NCI-H1694 treated with DMSO at 0.1 percent for 48 hours (cell line): ENCODE measurements around the gene C12orf43.

ENCODE experiments used
- DNase-seq: peaks from one replicate; lab custom pipeline; 2025; lab: John Stamatoyannopoulos, UW

The C12orf43 gene

DNA sequence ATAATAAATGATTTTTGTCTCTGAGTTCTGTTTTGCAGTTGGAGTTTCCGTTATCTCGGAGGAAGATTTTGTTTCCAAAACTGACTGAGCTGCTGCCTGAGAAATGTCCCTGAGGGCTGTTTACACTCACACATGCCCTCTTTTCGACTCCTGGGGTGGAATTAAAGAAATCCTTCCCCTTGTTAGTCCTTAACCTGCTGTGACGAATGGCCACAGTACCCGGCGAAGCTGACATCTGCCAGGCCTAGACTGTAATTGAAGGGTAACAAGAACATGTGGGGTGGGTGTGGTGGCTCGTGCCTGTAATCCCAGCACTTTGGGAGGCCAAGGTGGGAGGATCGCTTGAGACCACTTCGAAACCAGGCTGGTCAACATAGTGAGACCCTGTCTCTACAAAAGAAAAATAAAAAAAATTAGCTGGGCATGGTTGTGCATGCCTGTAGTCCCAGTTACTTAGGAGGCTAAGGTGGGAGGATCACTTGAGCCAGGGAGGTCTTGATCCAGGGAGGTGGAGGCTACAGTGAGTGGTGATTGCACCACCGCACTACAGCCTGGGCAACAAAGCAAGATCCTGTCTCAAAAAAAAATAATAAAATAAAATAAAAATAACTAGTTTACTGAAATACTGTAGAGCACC, 14.4 kb upstream of the C12orf43 start:
- no peak for DNase-seq

GRCh38 chr12:121026274-121027045, 10.2 kb upstream of the C12orf43 start:
- no peak for DNase-seq

DNA sequence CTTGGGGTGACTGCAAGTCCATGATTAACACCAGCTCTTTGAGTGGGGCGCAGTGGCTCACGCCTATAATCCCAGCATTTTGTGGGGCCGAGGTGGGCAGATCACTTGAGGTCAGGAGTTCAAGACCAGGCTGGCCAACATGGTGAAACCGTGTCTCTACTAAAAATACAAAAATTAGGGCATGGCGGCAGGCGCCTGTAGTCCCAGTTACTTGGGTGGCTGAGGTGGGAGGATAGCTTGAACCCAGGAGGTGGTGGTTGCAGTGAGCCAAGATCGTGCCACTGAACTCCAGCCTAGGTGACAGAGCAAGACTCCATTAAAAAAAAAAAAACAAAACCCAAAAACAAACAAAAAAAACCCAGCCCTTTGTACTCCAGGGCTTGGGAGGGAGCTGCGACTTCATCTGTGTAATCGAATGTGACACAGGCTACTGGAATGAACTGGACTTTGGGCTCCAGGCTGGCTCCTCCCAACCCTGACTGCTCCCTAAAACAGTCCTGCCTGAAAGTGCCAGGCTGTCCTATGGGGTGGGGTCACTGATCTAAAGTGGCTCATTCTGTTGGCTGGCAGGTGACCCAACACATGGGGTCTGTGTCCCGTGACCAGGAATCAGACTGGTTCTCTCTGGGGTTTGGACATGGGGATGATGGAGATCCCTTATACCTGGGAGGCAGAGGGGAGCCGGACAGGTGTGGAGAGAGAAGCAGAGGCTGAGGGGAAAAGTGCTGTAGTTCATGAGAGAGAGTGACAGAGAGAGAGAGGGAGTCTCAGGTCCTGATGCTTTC, 9.3 kb upstream of the C12orf43 start:
- DNase-seq, result no peak

GRCh38 chr12:121023799-121024198, 7.5 kb upstream of the C12orf43 start:
- no peak for DNase-seq

DNA sequence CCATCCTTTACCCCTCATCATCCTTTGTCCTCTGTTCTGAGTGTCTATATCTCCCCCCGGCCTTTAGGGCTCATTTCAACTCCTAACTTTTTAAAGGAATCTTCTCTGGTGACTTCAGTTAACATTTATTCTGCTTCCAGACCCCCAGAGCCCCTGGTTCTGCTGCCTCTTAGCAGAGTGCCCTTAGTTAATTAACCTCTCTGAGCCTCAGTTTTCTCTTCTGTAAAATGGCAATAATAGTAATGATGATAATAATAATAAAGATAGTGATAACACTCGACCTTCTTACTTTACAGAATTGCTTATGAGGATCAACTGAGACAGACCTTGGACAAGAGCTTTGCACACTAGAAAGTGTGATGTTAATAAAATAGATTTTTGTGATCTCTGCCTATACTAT, 6.4 kb upstream of the C12orf43 start:
- DNase-seq, result no peak

DNA sequence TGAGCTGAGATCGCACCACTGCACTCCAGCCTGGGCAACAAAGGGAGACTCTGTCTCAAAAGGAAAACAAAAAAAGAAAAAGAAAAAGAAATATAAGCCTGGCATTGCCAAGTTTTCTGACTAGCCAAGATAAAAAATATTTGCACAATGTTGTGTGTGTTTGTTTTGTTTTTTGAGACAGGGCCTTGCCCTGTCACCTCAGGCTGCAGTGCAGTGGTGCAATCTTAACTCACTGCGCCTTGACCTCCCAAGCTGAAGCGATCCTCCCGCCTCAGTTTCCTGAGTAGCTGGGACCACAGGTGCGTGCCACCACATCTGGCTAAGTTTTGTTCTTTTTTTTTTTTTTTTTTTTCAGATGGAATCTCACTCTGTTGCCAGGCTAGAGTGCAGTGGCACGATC, 5.5 kb upstream of the C12orf43 start:
- no peak for DNase-seq

DNA sequence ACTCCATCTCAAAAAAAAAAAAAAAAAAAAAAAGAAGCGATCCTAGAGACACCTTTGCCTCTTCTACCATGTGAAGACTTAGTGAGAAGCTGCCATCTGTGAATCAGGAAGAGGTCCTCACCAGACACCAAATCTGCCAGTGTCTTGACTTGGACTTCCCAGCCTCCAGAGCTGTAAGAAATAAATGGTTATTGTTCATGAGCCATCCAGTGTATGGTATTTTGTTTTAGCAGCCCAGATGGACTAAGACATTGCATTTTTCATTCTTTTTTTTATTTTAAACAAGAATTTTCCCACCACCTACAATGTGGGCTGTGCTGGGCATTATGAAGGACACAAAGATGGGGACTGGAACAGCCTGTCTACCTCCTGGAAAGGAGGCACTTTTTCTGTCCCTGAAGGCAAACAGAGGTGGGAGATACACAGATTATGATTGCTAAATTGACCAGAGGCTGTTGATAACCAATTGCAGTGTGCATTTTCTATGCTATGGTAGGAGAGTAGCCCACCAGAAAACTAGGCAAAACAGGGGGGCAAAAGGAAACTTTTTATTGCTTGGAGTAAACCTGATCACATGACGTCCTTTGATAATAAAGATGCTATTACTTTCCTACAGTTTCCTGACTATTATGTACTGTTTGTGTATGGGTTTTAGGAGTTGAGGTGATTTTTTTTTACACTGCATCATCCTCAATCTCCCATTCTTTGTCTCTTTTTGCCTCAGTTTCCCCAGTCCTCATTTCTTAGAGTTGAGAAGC, 2.8 kb upstream of the C12orf43 start:
- no peak for DNase-seq

GRCh38 chr12:121017966-121018491, 1.7 kb upstream of the C12orf43 start:
- DNase-seq, result no peak

- no peak for DNase-seq
These were observed 2.6 kb downstream of the C12orf43 start for GRCh38 chr12:121013715-121014114.

GRCh38 chr12:121011820-121012219, 4.5 kb downstream of the C12orf43 start:
- DNase-seq, result no peak

DNA sequence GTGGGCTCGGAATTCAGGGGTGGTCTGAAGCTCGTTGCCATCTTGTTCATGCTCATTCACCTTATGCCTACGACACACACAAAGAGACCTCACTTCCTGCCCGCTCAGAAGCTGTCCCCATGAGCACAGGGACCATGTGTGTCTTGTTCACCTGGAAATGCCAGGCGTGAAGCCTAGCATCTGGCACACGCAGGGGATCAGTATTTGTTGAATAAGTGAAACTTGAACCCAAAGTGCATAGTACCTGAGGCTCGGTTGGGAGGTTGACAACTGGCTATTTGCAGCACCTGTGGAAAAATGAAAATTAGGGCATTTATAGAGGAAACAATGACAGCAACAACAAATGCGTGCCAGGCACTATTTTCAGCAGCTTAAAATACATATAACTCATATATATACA, 5.4 kb downstream of the C12orf43 start:
- no peak for DNase-seq

- no peak for DNase-seq
These were observed 6.5 kb downstream of the C12orf43 start for GRCh38 chr12:121009741-121010140.

DNA sequence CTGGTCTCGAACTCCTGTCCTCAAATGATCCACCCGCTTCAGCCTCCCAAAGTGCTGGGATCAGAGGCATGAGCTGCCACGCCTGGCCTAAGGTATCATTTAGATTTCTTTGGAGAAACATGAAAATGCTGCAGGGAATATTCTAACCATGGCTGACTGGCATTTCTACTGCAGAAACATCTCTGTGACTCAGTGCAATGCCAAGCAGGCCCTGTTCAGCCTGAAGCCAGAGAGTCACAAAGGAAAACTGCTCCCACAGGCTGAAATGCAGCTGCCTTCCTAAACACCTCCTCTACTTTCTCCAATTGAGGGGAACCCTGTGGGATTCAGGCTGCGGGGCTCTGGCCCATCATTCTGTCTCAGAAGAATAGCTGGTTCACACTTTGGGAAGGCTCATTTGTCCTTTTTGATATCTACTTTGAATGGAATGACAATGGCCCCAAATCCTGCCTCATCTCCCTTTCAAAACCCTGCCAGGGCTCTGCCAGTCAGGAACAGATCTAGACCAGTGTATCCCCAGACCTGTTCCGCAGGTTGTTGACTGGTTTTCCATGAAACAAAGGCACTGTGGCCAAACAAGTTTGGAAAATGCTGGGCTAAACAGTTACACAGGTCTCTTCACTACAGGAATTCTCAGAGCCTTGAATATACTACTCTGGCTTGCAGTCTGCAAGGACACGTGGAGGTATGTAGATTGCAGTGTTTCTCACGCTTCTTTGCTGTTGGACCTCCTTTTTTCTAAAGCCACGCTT, 7.8 kb downstream of the C12orf43 start:
- DNase-seq, result no peak

GRCh38 chr12:121005346-121005815, 10.9 kb downstream of the C12orf43 start:
- DNase-seq, result peak; percentile 3

GRCh38 chr12:121004253-121004815, 12.0 kb downstream of the C12orf43 start:
- no peak for DNase-seq

DNA sequence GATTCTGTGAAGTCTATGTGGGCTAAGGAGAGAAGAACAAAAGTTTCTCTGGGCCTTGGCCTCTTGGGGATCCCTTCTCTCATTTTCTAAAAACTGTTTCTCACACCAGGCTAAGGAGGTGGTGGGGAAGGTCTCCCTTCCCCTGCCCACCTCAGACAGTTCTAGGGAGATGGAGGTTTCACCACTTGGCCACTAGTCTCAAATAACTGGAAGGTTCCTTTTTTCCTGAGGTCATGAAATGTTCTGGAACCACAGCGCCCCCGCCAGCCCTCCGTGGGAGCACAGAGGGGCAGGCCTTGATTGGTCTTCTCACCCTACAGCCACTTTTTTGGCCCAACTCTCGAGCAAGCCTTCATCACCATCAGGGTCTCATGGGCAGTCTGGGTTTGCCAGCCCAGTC, 12.6 kb downstream of the C12orf43 start:
- no peak for DNase-seq

- DNase-seq, result no peak
These were observed 14.3 kb downstream of the C12orf43 start for GRCh38 chr12:121001841-121002483.

DNA sequence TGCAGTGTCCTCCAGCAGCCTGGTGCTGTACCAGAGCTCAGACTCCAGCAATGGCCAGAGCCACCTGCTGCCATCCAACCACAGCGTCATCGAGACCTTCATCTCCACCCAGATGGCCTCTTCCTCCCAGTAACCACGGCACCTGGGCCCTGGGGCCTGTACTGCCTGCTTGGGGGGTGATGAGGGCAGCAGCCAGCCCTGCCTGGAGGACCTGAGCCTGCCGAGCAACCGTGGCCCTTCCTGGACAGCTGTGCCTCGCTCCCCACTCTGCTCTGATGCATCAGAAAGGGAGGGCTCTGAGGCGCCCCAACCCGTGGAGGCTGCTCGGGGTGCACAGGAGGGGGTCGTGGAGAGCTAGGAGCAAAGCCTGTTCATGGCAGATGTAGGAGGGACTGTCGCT, 15.2 kb downstream of the C12orf43 start:
- no peak for DNase-seq

GRCh38 chr12:121000530-121000929, 15.8 kb downstream of the C12orf43 start:
- DNase-seq, result no peak
